Activated CD8-positive, alpha-beta memory T cell treated with anti-CD3 and anti-CD28 coated beads, Interleukin-2, amount 50 U/mL, for 24 hours (primary cell): Measurements from ENCODE around the gene RASGRP3.

Source experiments
- DNase-seq: peaks from one replicate; pipeline ENCODE4 v3.0.0-alpha.2; 2020; ENCODE audit errors: extremely low read depth

RASGRP3 gene

GRCh38 chr2:33581872-33582271 is 105.4 kb downstream of the RASGRP3 start:
- no peak for DNase-seq

- DNase-seq: no peak
Observed at GRCh38 chr2:33583194-33583938, 106.9 kb downstream of the RASGRP3 start.

GRCh38 chr2:33586766-33587165 is 110.3 kb downstream of the RASGRP3 start:
- no peak for DNase-seq

GRCh38 chr2:33588232-33588631 is 111.8 kb downstream of the RASGRP3 start:
- no peak for DNase-seq

- DNase-seq: no peak
Observed at GRCh38 chr2:33589444-33589843, 113.0 kb downstream of the RASGRP3 start.

GRCh38 chr2:33595385-33595784 is 118.9 kb downstream of the RASGRP3 start:
- DNase-seq: no peak

- DNase-seq: no peak
Observed at GRCh38 chr2:33597026-33597425, 120.6 kb downstream of the RASGRP3 start.

- DNase-seq: peak; percentile 8
Observed at GRCh38 chr2:33598561-33599174, 122.2 kb downstream of the RASGRP3 start.

- DNase-seq: peak; percentile 99
Observed at GRCh38 chr2:33599175-33599942, 122.9 kb downstream of the RASGRP3 start, which contains the start of gene FAM98A. TSS of gene FAM98A (minus strand) at chr2:33599299. CDS start at chr2:33599221, 78 bp downstream.

- no peak for DNase-seq
Observed at GRCh38 chr2:33599943-33600192, 123.4 kb downstream of the RASGRP3 start.

- DNase-seq: no peak
Observed at GRCh38 chr2:33602201-33602830, 125.9 kb downstream of the RASGRP3 start.

- no peak for DNase-seq
Observed at GRCh38 chr2:33603416-33603815, 127.0 kb downstream of the RASGRP3 start.

- DNase-seq: no peak
Observed at GRCh38 chr2:33605056-33605455, 128.6 kb downstream of the RASGRP3 start.

- no peak for DNase-seq
Observed at GRCh38 chr2:33606100-33606499, 129.7 kb downstream of the RASGRP3 start.

- no peak for DNase-seq
Observed at GRCh38 chr2:33606622-33607021, 130.2 kb downstream of the RASGRP3 start.

GRCh38 chr2:33607251-33607721 is 130.8 kb downstream of the RASGRP3 start:
- DNase-seq: no peak

- DNase-seq: no peak
Observed at GRCh38 chr2:33607905-33608304, 131.5 kb downstream of the RASGRP3 start.

- no peak for DNase-seq
Observed at GRCh38 chr2:33614190-33614589, 137.7 kb downstream of the RASGRP3 start.
